ENCODE measurements around the gene RPS15.
"Not testable (repeated sequence)": the region's sequence is repeated elsewhere in the genome, so short reads cannot be mapped to it uniquely, and the experiment has no call there.

The RPS15 gene

DNA sequence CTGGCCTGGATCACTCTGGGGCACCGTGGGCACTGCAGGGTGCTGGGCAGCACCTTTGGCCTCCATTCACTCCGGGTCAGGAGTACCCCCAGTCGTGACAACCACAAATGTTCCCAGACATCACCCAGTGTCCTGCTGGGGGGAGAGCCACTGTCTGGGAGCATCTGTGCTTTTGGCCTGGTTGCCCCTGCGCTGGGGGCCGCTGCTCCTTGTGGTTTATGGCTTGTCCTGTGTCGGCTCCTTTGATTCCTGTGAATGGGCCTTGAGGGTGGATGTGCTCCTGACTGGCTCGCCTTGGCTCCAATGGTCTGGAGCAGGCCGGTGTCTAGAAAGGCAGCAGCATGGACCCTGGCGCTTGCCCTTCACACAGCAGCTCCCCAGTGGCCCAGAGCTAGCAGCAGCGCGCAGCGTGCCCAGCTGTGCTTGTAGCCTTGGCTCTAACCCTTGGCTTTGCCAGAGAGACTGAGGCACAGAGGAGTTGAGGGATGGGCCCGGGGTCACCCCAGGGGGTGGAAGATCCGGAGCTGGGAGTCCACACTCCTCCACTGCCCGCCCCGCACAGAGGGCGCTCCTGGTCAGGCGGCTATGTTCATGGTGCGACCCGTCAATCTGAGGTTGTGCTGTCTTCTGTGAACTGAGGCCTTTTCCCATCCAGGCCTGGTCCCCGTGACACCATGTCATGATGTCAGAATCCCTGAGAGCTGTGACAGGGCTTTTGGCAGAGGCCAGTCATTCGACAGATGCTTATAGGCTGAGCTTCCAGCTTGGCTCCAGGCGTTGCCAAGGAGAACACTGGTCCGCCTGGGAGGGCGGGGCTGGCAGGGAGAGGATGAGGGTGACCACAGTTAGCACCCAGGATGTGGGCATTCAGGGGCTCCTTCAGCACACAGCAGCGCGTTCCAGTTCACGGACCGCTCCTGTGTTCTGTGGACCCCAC is 26.7 kb upstream of the RPS15 start:
- peak overlapping the region; percentile 43 for H3K4me3 Mint-ChIP-seq
- no peaks in the 10 kb centered on the region for H3K9me3 Mint-ChIP-seq
- peak overlapping the region; percentile 55 for H3K27ac Mint-ChIP-seq
- no peaks in the 10 kb centered on the region for H3K27me3 Mint-ChIP-seq (ENCODE audit: low read depth)
- peaks cover 31% of the 10 kb centered on the region for H3K4me1 Mint-ChIP-seq (ENCODE audit: low read depth)
- H3K36me3 Mint-ChIP-seq (ENCODE audit: low read depth), result peaks cover 15% of the 10 kb centered on the region

- no peaks in the 10 kb centered on the region for H3K27me3 Mint-ChIP-seq (ENCODE audit: low read depth)
- no peak overlapping the region for H3K27ac Mint-ChIP-seq
- peaks cover 28% of the 10 kb centered on the region for H3K4me1 Mint-ChIP-seq (ENCODE audit: low read depth)
- H3K9me3 Mint-ChIP-seq, result no peaks in the 10 kb centered on the region
- H3K36me3 Mint-ChIP-seq (ENCODE audit: low read depth), result peaks cover 18% of the 10 kb centered on the region
- no peak overlapping the region for H3K4me3 Mint-ChIP-seq
These were observed 25.8 kb upstream of the RPS15 start for GRCh38 chr19:1412323-1412923.

- H3K4me3 Mint-ChIP-seq, result no peak overlapping the region
- no peak overlapping the region for H3K27ac Mint-ChIP-seq
- no peaks in the 10 kb centered on the region for H3K27me3 Mint-ChIP-seq (ENCODE audit: low read depth)
- no peaks in the 10 kb centered on the region for H3K9me3 Mint-ChIP-seq
- peaks cover 28% of the 10 kb centered on the region for H3K4me1 Mint-ChIP-seq (ENCODE audit: low read depth)
- H3K36me3 Mint-ChIP-seq (ENCODE audit: low read depth), result peaks cover 21% of the 10 kb centered on the region
These were observed 25.0 kb upstream of the RPS15 start for GRCh38 chr19:1412995-1413800.

- Mint-ChIP-seq H3K27me3 (ENCODE audit: low read depth) (no peaks in the 10 kb centered on the region), H3K36me3 (ENCODE audit: low read depth) (peaks cover 18% of the 10 kb centered on the region), H3K4me3 (no peak overlapping the region), H3K4me1 (ENCODE audit: low read depth) (peaks cover 7% of the 10 kb centered on the region), H3K27ac (no peak overlapping the region), H3K9me3 (no peaks in the 10 kb centered on the region)
These were observed 22.0 kb upstream of the RPS15 start for GRCh38 chr19:1416014-1416841.

DNA sequence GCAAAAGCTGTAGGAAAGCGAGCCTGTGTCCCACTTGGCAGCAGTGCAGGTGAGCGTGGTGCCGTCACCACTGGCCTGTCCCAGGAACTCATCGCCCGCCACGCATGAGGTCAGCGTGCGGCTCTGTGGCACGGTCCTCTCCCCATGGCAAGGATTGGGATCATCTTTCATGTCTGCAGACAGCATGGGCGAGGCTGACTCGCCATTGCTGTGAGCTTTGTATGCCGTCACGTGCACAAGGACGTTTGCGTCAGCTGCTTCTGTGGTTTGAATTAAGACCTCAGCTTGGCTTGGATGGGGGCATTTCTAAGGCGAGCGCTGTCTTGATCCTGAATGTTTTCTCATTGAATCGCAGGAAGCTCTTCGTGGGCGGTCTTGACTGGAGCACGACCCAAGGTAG is 21.1 kb upstream of the RPS15 start:
- H3K9me3 Mint-ChIP-seq, result no peaks in the 10 kb centered on the region

DNA sequence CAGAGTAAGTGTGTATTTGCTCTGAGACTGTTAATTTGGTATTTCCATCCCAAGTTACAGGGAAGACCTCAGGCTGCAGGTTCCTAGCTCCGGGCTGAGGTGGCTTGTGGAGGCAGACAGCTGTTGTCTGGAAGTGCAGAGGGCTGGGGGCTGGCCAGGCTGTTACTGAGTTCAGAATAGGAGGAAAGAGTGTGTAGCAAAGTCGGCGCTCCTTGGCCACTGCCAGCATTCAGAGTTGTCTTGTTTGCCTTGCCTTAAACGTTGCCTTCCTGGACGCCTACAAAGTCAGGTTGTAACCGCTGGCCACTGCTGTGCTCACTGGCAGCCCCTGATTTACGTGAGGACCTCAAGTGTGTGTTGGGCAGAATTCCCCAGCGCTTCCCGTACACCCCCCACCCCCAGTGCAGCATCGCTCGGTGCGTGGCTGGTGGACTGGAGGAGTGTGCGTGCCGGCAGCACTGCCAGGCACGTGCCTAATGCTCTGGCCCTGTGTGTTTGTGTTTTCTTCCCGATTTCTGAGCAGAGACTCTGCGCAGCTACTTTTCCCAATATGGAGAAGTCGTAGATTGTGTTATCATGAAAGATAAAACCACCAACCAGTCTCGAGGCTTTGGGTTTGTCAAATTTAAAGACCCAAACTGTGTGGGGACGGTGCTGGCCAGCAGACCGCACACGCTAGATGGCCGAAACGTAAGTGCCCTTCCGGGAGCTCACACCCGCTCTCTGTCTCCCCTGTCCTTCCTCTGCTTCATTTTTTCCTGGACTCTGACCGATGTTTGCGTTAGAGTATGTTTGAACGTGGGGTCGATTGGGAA is 20.3 kb upstream of the RPS15 start:
- H3K4me3 Mint-ChIP-seq, result no peak overlapping the region
- peaks cover 3% of the 10 kb centered on the region for H3K4me1 Mint-ChIP-seq (ENCODE audit: low read depth)
- H3K9me3 Mint-ChIP-seq, result no peaks in the 10 kb centered on the region
- peaks cover 26% of the 10 kb centered on the region for H3K36me3 Mint-ChIP-seq (ENCODE audit: low read depth)
- no peak overlapping the region for H3K27ac Mint-ChIP-seq
- no peaks in the 10 kb centered on the region for H3K27me3 Mint-ChIP-seq (ENCODE audit: low read depth)

More for the DNA sequence above, 21.1 kb upstream of the RPS15 start:
- H3K27ac Mint-ChIP-seq, result no peak overlapping the region
- peaks cover 3% of the 10 kb centered on the region for H3K4me1 Mint-ChIP-seq (ENCODE audit: low read depth)
- no peaks in the 10 kb centered on the region for H3K27me3 Mint-ChIP-seq (ENCODE audit: low read depth)
- no peak overlapping the region for H3K4me3 Mint-ChIP-seq
- H3K36me3 Mint-ChIP-seq (ENCODE audit: low read depth), result peaks cover 18% of the 10 kb centered on the region

- Mint-ChIP-seq H3K36me3 (ENCODE audit: low read depth) (peaks cover 30% of the 10 kb centered on the region), H3K4me3 (no peak overlapping the region), H3K27me3 (ENCODE audit: low read depth) (no peaks in the 10 kb centered on the region), H3K9me3 (no peaks in the 10 kb centered on the region), H3K27ac (no peak overlapping the region), H3K4me1 (ENCODE audit: low read depth) (peaks cover 6% of the 10 kb centered on the region)
These were observed 19.8 kb upstream of the RPS15 start for GRCh38 chr19:1418496-1418775.

GRCh38 chr19:1418951-1419738 is 19.1 kb upstream of the RPS15 start:
- Mint-ChIP-seq H3K4me1 (ENCODE audit: low read depth) (peaks cover 6% of the 10 kb centered on the region), H3K27ac (no peak overlapping the region), H3K36me3 (ENCODE audit: low read depth) (peaks cover 33% of the 10 kb centered on the region), H3K4me3 (no peak overlapping the region), H3K27me3 (ENCODE audit: low read depth) (no peaks in the 10 kb centered on the region), H3K9me3 (no peaks in the 10 kb centered on the region)

DNA sequence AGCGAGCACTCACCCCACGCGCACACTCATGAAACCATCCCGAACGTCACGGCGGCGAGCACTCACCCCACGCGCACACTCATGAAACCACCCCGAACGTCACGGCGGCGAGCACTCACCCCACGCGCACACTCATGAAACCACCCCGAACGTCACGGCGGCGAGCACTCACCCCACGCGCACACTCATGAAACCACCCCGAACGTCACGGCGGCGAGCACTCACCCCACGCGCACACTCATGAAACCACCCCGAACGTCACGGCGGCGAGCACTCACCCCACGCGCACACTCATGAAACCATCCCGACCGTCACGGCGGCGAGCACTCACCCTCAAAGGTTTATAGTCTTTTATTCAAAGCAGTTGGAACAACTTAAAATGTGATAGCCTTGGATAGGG is 18.1 kb upstream of the RPS15 start:
- H3K4me3 Mint-ChIP-seq; H3K9me3 Mint-ChIP-seq; H3K27me3 Mint-ChIP-seq (ENCODE audit: low read depth); H3K4me1 Mint-ChIP-seq (ENCODE audit: low read depth); H3K27ac Mint-ChIP-seq: not testable (repeated sequence)
- peaks cover 31% of the 10 kb centered on the region for H3K36me3 Mint-ChIP-seq (ENCODE audit: low read depth)

DNA sequence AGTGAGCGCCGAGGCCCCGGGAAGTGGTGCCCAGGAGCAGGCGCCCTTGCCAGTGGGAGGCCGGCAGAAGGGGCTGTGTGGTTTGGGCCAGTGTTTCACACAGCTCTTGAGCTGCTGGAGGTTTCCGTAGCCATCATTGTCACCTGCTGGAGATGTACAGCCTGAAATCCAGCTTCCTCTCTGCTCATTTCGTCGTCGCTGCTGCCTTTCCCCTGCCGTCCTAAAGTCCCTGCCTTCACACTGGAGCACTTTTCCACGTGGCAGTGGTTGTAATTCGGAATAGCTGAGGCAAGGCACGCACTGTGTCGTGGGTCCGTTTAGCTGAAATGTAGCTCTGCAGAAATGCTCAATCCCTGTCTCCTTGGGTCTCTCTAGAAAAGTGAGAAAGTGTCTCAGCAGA is 17.6 kb upstream of the RPS15 start:
- no peak overlapping the region for H3K27ac Mint-ChIP-seq
- H3K9me3 Mint-ChIP-seq, result no peaks in the 10 kb centered on the region
- no peaks in the 10 kb centered on the region for H3K27me3 Mint-ChIP-seq (ENCODE audit: low read depth)
- H3K4me3 Mint-ChIP-seq, result no peak overlapping the region
- peaks cover 6% of the 10 kb centered on the region for H3K4me1 Mint-ChIP-seq (ENCODE audit: low read depth)
- H3K36me3 Mint-ChIP-seq (ENCODE audit: low read depth), result peaks cover 30% of the 10 kb centered on the region

DNA sequence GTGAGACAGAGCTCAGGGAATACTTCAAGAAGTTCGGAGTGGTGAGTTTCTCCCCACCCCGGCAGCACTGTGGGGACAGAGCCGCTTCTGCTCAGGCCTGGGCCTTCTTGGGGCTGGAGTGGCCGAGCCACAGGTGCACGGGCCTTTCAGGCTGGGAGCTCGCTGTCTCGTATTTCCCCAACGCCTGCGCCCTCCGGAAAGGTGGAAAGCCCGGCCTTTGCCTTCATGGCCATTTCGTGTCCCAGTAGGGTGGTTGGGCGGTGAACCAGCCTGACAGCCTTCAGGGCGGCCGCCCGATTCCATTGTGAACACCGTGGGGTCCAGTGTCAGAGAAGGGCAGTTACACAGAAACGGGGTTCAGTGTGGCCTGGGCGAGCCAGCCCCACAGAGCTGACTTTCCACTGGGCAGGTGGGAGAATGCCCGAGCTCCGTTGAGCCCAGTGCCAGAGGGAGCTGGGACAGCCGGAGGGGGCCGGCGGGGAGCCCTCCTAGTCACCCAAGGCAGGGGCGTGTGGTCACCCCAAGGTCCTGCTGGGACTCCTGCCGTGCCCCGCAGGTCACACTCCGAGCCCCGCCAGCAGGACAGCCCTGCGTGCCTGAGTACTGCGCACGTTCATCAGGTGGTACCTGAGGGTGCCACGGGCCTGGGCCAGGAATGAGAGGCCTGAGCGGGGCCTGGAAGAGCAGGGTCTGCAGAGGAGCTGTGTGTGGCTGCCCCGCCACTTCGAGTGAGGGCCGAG is 16.8 kb upstream of the RPS15 start:
- no peaks in the 10 kb centered on the region for H3K27me3 Mint-ChIP-seq (ENCODE audit: low read depth)
- H3K9me3 Mint-ChIP-seq, result no peaks in the 10 kb centered on the region
- no peak overlapping the region for H3K27ac Mint-ChIP-seq
- no peak overlapping the region for H3K4me3 Mint-ChIP-seq
- H3K36me3 Mint-ChIP-seq (ENCODE audit: low read depth), result peaks cover 30% of the 10 kb centered on the region
- H3K4me1 Mint-ChIP-seq (ENCODE audit: low read depth), result peaks cover 3% of the 10 kb centered on the region

- no peak overlapping the region for H3K4me3 Mint-ChIP-seq
- H3K27me3 Mint-ChIP-seq (ENCODE audit: low read depth), result no peaks in the 10 kb centered on the region
- no peak overlapping the region for H3K27ac Mint-ChIP-seq
- peaks cover 3% of the 10 kb centered on the region for H3K4me1 Mint-ChIP-seq (ENCODE audit: low read depth)
- H3K9me3 Mint-ChIP-seq, result no peaks in the 10 kb centered on the region
- peaks cover 30% of the 10 kb centered on the region for H3K36me3 Mint-ChIP-seq (ENCODE audit: low read depth)
These were observed 16.3 kb upstream of the RPS15 start for GRCh38 chr19:1421958-1422305.

Measured in T-helper 1 cell treated with Interleukin-12 subunit alpha and Interleukin-12 subunit beta and Interleukin-4 antibody, amounts not matched to agents 30 μg/mL and 1 μg/mL, for 36 hours (primary cell).